ENCODE data around the gene KDM1B.

KDM1B gene

DNA sequence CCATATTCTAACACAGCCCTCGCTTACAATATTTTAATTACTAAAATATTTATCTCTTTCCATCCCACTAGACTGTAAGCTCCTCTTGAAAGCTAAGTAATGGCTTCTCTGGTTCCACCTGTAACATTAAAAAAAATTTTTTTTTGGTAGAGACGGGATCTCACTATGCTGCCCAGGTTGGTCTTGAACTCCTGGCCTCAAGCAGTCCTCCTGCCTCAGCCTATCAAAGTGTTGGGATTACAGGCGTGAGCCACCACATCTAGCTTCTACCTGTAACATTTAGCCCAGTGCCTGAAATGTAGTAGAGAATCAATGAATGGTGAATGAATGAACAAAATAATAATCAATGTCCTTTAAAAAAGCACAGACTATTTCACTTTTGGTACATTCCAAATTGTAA, 80.3 kb downstream of the KDM1B start:
- DNase-seq = no peak

DNA sequence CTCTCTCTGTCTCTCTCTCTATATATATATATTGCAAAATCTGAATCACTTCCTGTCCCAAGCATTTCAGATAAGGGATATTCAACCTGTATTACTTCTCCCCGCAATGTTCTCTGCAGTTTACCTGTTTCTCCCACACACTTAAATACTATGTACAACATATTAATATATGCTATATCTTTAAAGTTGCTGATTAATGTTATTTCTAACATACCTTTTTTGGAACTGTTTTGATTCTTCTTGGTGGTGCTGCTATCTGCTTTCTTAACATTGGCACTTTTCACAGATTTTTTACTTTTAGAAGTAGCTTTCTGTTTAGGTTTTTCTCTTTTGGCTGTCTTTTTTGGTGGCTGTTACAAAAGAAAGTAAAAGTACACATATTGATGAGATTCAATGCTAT, 81.9 kb downstream of the KDM1B start:
- DNase-seq = no peak

DNA sequence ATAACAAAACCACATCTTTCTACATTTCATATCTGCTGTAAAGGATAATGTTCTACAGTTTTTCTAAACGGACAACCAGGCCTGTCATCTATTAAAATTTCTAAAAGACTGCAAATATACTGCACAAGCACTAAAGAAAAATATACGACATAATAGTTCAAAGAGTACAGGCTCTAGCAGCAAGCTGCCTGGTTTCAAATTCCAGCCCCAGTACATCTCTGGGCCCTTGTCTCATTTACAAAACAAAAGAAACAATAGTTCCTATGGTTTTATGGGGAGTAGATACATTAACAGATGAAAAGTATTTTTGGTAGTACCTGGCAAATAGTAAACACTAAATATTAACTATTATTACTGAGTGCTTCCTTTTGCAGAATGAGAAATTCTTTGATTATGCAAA, 85.0 kb downstream of the KDM1B start:
- DNase-seq = no peak

DNA sequence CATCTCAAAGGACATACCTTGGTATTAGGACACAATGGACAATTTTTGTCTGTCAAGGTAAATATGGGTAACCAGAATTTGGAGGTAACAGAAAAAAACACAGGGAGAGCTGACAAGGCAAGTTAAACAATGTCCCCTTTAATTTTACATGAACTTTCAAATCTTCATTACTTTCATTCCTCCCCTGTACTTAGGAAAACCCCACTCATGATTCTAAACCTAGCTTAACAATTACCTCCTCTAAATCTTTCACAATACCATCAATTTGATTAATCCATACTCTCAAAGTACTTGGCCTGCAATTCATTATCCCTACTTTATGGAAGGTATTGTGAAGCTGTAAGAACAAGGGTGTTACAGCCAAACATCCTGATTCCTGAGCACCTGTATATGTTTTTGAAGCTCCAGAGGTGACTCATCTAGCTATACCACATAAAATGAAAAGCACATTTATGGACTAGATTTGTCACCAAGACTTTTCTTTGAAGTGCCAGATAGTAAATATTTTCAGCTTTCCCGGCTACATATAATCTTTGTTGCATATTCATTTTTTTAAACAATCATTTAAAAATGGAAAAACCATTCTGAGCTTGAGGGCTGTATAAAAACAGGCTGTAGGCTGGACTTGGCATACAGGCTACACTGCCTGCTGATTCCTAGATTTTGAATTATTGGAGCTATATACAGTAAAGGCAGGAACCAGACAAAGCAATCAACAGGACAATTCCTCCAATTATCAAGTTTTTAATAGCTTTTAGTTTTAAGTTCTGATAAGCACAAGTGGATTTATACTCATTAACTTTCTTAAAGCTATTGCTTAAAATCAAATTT, 86.2 kb downstream of the KDM1B start:
- DNase-seq = no peak

DNA sequence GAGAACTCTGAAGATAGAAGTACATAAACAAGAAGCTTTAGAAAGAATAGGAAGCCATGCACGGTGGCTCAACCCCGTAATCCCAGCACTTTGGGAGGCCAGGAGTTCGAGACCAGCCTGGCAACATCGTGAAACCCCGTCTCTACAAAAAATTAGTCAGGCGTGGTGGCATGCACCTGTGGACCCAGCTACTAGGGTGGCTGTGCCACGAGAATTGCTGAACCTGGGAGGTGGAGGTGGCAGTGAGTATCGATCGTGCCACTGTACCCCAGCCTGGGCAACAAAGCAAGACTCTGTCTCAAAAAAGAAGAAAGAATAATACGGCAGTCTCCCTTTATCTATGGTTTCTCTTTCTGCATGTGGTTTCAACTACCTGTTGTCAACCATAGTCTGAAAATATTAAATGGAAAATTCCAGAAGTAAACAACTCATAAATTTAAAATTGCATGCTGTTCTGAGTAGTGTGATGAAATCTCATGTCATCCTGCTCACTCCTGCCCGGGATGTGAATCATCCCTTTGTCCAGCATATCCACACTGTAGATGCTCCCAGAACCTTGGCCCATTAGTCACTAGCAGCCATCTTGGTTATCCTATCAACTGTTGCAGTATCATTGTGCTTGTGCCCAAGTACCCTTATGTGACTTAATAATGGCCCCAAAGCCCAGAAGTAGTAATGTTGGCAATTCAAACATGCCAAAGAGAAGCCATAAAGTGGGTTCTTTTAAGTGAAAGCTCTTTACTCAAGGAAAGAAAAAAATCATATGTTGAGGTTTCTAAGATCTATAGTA, 87.0 kb downstream of the KDM1B start:
- no peak for DNase-seq

DNA sequence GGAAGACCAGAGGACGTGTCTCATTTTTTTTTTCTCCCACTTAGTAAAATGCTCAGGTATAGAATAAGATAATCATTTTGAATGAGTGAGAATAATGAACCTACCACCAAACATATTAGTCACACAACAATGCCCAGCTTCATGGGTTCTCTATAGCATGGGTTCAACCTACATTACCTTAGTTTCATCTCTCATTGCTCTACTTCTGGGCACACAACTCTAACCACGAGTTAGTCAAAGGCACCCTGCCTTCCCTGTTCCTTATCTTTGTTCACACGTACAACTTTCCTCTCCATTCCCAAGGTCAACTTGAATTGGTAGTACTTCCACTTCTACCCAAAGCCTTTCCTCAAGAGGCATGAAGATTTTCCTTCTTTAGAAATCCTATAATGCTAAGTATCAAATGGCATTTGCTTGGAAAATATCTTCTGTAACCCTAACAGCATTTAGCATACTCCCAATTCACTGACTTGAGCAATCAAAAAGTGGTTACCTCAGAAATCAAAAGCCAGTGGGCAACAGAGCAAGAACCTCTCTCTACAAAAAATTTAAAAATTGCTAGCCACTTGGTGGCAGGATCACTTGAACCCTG, 88.2 kb downstream of the KDM1B start:
- no peak for DNase-seq

DNA sequence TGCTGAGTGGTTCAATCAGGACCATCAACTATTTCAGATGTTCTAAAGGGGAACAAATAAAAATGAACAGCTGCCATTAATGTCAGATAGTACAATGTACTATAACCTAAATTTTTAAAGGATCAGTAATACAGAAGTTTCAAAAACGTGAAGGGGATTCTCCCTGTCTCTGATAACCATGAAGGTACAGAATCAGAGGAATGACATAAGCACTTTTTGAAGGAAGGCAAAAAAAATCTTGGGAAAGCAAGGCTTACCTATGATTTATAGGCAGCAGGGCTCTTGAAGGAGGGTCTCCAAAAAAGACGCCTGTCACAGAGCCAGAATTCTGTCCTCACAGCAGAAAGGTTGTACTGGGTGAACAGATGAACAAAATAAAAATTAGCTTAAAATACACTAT, 89.0 kb downstream of the KDM1B start:
- DNase-seq = no peak

DNA sequence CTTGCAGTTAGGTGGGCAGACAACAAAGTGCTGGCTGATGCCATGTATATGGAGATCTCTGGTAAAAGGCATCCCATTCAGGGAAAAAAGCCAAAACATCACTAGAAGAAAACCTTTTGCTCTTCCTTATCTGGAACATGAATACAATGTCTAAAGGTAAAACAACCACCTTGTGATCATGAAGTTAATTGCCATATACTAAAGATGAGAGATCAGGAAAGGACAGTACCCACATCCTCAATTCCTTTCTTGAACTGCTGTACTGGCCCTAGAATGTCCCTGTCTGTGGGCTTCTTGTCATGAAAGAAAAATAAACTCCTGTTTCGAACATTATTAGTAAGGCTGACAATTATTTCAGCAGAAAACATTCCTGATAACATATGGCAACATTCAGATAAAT, 89.9 kb downstream of the KDM1B start:
- no peak for DNase-seq

DNA sequence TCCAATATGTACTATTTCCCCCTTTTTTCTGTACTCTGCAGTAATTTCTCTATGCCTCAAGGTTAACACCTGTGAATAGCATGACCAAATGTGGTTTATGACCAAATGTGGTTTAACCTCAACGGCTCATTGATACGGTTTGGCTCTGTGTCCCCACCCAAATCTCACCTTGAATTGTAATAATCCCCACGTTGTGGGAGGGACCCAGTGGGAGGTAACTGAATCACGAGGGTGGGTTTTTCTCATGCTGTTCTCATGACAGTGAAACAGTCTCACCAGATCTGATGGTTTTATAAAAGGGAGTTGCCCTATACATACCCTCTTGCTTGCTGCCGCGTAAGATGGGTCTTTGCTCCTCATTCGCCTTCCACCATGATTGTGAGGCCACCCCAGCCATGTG, 90.4 kb downstream of the KDM1B start:
- no peak for DNase-seq

DNA sequence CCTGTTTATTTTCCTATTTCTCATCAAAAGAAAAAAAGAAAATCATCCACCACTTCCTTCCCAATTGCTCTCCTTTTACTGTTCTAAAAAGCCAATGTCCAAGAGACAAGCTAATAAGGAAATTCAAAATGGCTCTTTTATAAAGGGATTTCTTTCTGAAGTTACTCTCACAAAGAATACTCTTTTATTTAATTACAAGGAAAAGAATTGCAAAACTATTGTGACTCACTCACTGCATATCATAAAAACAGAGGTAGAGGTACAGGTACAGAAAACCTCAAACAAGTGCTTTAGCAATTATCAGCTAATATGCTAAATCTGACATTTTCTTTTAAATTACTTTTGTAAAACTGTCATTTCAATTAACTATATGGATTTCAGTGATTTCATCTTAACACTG, 91.0 kb downstream of the KDM1B start:
- no peak for DNase-seq

DNA sequence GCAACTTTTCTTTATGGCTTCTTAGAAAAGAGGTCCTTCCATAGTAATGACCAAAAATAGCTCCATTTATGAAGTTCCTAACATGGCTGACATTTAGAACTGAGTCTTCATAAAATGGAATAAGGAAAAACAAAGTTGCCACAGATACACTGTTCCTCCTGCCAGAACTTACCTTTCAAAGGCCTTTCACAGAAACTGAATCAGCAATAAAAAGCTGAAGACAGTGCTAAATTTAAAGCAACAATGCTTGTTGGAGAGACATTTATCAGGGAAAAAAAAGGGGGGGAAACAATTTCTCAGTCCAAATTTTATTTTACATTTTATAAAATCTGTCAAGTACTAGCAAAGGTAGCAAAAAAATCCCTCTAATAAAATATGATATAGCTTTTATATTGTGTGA, 91.8 kb downstream of the KDM1B start:
- no peak for DNase-seq

DNA sequence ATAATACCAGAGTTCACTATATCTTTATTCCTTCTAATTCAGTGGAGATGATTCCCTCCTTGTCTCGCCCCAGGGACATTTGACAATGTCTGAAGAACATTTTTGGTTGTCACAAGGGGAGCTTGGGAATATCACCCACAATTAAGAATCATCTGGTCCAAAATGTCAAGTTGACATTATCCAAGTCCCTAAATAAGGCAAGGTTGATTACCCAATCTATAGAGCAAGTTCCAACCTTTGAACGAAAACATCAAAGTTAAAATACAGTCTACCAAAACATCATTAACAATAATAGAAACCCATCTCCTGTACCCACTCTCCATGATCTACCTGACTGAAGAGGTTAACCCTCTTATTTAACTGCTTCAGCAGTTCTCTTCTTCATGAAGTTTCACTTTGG, 93.5 kb downstream of the KDM1B start:
- DNase-seq = no peak

DNA sequence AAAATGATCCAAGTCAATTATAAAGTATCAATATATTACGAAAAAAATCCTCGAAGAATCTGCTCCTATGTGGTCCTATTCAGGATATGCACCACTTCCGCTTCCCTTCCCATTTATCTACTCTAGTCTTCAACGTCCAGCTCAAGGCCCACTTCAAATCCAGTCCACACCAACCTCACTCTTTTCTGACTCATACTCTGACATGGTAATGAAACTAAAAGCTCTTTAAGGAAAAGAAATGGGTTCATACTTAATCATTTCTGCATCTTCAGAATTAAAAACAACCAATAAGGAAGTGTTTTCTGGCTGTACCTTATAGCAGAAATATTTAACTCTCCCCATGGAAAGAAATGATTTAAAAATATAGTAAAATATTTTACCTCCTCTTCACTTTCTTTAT, 94.0 kb downstream of the KDM1B start:
- DNase-seq = no peak

DNA sequence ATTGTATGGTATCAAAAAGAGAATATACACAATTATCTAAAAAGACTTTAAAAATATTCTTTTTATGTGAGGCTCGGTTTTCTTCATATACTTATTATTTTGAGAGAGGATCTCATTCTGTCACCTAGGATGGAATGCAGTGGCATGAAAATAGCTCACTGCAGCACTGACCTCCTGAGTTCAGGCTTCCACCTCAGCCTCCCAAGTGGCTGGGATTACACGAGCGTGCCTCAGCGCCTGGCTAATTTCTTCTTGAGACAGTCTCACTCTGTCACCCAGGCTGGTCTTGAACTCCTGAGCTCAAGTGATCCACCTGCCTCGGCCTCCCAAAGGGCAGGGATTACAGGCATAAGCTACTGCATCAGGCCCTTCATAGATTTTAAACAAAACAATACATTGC, 98.4 kb downstream of the KDM1B start:
- DNase-seq = no peak

DNA sequence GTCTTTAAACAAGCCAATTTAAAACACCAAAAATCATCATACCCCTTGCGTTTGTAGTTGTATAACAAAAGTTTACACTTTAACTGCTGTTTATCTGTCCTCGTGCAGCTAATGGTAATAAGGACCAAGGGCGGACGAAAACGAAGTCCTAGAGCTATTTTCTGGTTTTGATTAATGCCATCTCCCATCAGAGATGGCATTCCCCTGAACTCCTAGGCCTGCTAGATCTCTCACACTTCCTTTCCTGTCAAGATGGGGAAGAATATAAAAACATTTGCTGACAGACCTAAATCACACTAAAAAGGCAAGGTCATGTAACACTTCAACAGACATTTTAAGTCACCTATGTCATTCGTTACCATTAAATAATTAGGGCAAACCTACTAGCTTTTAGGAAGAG, 99.6 kb downstream of the KDM1B start:
- no peak for DNase-seq

DNA sequence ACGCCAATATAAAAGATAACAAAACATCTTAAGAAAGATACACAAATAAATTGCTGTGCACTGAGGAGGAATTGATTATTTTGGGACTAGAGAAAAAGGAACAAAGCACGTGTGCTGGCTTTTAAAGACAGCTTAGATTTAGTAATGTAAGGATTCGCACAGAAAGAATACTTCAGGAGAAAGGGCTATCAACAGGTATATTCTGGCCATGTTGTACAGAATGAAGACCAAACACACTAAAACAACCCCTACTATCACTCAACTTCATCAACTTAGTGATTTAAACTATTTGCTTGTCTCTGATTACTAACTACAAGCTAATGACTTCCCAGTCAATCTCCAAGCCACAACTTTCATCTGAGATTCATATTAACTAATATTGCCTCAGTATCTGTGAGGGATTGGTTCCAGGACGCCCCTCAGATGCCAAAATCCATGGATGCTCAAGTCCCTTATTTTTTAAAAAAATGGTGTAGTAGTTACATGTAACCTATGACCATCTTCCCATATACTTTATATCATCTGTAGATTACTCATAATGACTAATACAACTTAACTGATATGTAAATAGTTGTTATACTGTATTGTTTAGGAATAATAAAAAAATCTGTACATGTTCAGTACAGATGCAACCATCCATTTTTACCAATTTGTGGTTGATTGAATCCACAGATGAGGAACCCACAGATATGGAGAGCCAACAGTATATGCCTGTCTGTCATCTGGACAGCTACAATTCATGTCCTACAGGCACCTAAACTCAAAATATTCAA, 104.6 kb downstream of the KDM1B start:
- DNase-seq = no peak

DNA sequence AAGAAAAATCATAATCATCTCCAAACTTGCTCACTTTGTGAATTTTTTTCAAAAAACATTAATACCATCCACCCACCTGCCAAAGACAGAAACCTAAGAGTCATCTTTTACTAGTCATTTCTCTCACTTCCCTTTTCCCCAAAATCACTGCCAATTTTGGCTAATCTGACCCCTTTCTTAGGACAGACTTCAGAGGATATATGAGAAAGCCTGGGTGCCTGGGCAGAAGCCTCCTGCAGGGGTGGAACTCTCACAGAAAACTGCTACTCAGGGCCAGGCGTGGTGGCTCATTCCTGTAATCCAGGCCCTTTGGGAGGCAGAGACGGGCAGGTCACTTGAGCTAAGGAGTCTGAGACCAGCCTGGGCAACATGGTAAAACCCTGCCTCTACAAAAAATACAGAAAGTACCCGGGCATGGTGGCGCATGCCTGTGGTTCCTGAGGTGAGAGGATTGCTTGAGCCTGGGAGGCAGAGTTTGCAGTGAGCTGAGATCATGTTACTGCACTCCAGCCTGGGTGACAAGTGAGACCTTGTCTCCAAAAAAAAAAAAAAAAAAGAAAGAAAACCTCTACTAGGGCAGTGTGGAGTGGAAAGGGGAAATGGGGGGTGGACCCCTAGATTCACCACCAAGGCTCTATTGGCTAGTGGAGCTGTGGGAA, 105.4 kb downstream of the KDM1B start:
- DNase-seq = no peak

DNA sequence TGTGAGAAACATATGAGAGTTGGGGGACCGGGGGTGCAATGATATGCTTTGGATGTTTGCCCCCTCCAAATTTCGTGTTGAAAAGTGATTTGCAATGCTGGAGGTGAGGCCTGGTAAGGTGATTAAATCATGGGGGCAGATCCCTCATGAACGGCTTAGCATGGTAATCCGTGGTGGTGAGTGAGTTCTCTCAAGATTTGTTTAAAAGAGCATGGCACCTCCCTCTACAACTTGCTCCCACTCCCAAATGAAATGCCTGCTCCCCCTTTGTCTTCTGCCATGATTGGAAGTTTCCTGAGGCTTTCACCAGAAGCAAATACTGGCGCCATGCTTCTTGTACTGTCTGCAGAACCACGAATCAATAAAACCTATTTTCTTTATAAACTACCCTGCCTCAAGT, 106.7 kb downstream of the KDM1B start:
- DNase-seq = no peak

DNA sequence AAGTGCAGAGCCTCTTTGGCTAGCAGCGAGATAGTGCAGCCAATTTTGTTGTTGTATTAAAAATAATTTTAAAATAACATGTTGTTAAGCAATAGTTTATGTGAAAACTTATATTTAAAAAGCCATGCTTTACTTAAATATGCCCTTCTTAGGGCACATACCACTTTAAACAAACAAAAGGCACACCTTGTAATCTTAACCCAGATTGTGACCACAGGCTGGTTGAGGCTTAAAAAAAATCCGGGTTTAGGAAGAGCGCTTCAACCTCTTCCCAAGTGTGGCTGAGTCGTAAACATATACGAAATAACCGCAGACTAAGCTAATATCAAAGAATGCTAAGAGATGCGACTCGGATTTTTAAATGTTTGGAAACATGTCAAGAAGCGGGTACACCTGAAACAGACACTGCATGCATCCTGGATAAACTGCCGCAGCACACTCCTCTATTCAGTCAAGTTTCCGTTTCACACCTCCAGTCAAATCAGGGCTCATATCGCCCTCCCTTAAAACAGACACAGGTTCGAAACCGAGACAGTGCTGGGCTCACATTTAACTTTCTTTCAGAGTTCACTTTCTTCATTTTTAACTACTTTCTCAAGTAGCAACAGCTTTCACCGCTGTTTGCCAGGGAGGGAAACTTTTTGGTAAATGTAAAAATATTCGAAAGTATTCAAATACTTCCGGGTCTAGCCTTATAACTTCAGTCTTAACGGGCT, 107.6 kb downstream of the KDM1B start:
- peak; percentile 26 for DNase-seq

DNA sequence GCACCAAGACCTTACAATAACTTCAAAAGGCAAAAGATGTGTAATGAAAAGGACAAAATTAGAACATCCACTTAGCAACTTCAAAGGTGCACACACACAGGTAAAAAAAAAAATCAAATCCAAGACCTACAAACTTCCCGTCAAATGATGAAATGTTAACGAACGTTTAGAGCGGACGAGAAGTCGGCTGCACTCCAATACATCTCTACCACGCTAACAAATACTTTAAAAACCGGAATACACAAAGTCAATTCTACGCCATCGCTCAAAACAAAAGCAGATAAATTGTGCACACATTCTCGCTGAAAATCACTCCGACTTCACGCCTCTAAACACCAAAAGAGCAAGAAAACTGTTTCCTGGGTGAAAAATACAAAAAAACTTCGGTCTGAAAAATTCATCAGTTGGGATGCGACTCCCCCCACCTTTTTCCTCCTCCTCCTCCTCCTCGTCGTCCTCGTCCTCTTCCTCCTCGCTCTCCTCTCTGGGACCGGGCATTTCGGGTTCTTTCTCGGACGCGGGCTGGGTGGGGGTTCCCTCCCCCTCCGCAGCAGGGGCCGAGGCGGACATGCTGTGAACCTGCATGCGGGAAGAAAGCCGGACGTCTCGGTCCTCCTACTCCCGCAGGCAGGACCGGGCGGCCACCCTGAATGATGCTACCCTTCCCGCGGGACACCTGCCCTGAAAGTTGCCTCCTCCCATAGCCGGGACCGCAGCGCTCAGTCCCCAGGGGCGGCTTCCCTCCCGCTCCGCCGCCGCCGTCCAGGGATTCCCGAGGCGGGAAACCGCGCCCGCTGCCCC, 108.4 kb downstream of the KDM1B start:
- DNase-seq = no peak

All from NCI-H345 (cell line).